Right atrium auricular region (tissue), 2 donors: ENCODE results near the gene WNK1. TPM values are rescaled to one million over a fixed set of nuclear protein-coding genes. Genes with fewer than 3 reads are reported as not detected.

Experiments
- DNase-seq: peaks from one replicate; pipeline ENCODE4 v3.0.0-alpha.2; 2019; ENCODE audit warnings: low spot score
- H3K27ac ChIP-seq, 2 donors: fragments of 200-600 bp; sonication (generic); 1 replicate in 1 of 2; 2 replicates in 1 of 2; pipeline ENCODE4 v1.5.1; 2016 to 2019
- H3K27me3 ChIP-seq, 2 donors: fragments of 200-600 bp; sonication (generic); one replicate each; pipeline versions ENCODE4 v1.5.1 to v1.6.0; 2017 to 2019
- H3K36me3 ChIP-seq: fragments of 200-600 bp; sonication (generic); one replicate; pipeline ENCODE4 v1.5.1; 2016
- H3K4me1 ChIP-seq, 2 donors: fragments of 200-600 bp; sonication (generic); one replicate each; pipeline versions ENCODE4 v1.5.1 to v1.6.0; 2017 to 2019
- H3K4me3 ChIP-seq, 2 donors: fragments of 200-600 bp; sonication (generic); 1 replicate in 1 of 2; 2 replicates in 1 of 2; pipeline ENCODE4 v1.5.1; 2017 to 2019; ENCODE audit warnings: mild to moderate bottlenecking in 1 of 2, moderate library complexity in 1 of 2
- H3K9me3 ChIP-seq, 2 donors: fragments of 200-600 bp; sonication (generic); one replicate each; pipeline ENCODE4 v1.5.1; 2019
- total RNA-seq, 2 donors: library from RNA; depleted of rRNA; stranded (reverse); fragments of >200 nt; gene quantifications; one replicate each; pipeline ENCODE4 v1.1.0, GENCODE V29; 2016
- TF ChIP-seq, protein P1 (sequence below), 2 donors: fragments of 200-600 bp; sonication (generic); IDR thresholded peaks; one replicate each; pipeline ENCODE4 v1.5.1; 2019; ENCODE audit warnings: antibody characterized with exemption in 2 of 2

Gene WNK1
- total RNA-seq, 2 donors from 2014 or later = 195 to 215 TPM

DNA sequence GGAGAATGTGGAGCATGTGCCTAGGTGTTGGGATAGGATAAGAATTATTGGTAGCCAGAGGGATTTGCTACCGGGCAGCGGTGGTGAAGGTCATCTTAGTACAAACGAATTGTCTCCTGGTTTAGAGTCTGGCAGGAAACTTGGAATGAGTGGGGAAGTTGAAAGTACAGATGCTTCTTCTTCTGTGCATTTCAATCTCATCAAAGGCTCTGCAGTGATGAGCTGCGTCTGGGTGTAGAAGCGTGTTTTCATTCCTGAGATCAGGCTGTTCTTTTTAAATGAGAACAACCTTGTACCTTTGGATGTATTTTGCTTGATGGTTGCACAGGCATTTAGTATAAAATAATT lies 2.1 kb downstream of the WNK1 start:
- no peaks in the 10 kb centered on the region for H3K9me3 ChIP-seq
- TF ChIP-seq, protein P1, sequence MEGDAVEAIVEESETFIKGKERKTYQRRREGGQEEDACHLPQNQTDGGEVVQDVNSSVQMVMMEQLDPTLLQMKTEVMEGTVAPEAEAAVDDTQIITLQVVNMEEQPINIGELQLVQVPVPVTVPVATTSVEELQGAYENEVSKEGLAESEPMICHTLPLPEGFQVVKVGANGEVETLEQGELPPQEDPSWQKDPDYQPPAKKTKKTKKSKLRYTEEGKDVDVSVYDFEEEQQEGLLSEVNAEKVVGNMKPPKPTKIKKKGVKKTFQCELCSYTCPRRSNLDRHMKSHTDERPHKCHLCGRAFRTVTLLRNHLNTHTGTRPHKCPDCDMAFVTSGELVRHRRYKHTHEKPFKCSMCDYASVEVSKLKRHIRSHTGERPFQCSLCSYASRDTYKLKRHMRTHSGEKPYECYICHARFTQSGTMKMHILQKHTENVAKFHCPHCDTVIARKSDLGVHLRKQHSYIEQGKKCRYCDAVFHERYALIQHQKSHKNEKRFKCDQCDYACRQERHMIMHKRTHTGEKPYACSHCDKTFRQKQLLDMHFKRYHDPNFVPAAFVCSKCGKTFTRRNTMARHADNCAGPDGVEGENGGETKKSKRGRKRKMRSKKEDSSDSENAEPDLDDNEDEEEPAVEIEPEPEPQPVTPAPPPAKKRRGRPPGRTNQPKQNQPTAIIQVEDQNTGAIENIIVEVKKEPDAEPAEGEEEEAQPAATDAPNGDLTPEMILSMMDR (IDR thresholded peaks at IDR 0.05) = no peak
- no peaks in the 10 kb centered on the region for H3K27me3 ChIP-seq
- peak overlapping the region; percentile 87 to 88 for H3K4me3 ChIP-seq
- peaks cover 0 to 18% of the 10 kb centered on the region in 2 donors for H3K4me1 ChIP-seq
- no peaks in the 10 kb centered on the region for H3K36me3 ChIP-seq
- peak overlapping the region; percentile 99 for H3K27ac ChIP-seq
- DNase-seq = no peak

DNA sequence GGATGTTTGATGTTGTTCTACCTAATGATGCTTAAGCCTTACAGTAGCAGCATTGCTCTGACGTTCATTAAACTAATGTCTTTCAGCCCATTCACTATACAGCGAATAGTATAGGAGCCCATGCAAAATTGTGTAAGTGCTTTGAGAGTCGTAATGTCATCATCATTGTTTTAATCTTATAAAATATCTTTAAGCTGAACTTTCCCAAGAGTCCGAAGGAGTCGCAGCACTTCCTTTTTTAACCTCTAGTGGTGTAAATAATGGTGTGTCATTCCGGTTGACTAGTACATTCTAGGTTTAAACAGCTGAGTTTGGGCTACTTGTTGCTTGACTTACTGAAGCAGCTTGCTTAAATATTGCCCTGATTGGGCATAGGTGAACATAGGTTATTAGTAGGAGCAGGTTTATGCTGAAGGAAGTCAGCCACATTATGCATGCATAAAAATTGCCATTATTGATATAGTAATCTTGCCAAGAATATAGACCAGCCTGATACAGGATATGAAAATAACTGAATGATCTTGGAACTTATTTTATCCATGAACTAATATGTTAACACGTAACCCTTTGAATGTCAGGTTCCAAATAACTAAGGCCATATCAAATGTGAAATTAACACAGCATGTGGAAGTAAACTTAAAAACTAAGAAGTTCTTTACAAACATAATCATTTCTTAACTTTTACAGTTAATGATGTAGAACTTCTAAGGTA lies 2.6 kb downstream of the WNK1 start:
- Histone ChIP-seq H3K36me3 (no peaks in the 10 kb centered on the region), H3K27ac (peak overlapping the region; percentile 99), H3K4me1 (peaks cover 0 to 16% of the 10 kb centered on the region in 2 donors), H3K9me3 (no peaks in the 10 kb centered on the region), H3K4me3 (peak overlapping the region; percentile 87 to 88), H3K27me3 (no peaks in the 10 kb centered on the region)
- TF ChIP-seq, protein P1 (IDR thresholded peaks at IDR 0.05) = peak in 1 of 2 donors; percentile 59
- DNase-seq = no peak

DNA sequence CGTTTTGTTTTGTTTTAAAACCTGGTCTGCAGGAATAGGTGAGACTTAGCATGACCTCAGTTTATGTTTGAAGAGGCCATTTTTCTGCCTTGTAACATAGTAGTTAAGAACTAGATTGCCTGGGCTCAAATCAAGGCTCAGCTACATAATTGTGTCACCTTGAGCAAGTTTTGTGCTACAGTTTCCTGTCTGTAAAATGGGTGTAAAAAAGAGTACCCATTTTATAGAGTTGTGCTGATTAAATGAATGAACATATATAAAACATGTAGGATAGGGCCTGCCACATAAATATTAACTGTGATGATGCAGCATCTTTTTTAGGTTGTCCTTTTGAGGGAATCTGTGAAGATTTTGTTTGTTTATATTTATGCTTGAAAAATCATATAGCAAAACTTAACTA lies 7.2 kb downstream of the WNK1 start:
- no peak overlapping the region for H3K4me3 ChIP-seq
- H3K4me1 ChIP-seq = no peaks in the 10 kb centered on the region
- no peak overlapping the region for H3K27ac ChIP-seq
- H3K27me3 ChIP-seq = no peaks in the 10 kb centered on the region
- H3K36me3 ChIP-seq = no peaks in the 10 kb centered on the region
- DNase-seq = no peak
- TF ChIP-seq, protein P1 (IDR thresholded peaks at IDR 0.05) = no peak
- no peaks in the 10 kb centered on the region for H3K9me3 ChIP-seq

DNA sequence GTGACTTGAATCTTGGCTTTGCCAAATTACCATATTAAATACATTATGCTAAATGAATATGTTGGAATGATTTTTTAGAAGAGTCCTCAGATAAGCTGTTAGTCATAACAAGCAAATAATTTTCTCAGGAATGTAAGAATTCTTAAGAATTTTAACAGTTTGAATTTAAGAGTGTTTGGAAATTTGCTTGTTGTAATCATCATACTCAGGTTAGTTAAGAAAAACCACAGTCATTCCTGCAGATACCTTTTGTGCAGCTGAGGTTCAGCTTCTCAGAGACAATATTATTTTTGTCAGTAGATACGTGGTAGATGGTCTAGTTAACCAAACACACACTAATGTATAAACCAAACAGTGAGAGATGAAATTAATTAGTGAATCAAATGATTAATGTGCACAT lies 8.9 kb downstream of the WNK1 start:
- no peak for DNase-seq
- Histone ChIP-seq H3K27me3 (no peaks in the 10 kb centered on the region), H3K4me3 (no peak overlapping the region), H3K27ac (no peak overlapping the region), H3K9me3 (no peaks in the 10 kb centered on the region), H3K4me1 (peaks cover 0 to 9% of the 10 kb centered on the region in 2 donors), H3K36me3 (no peaks in the 10 kb centered on the region)
- TF ChIP-seq, protein P1 (IDR thresholded peaks at IDR 0.05) = no peak

DNA sequence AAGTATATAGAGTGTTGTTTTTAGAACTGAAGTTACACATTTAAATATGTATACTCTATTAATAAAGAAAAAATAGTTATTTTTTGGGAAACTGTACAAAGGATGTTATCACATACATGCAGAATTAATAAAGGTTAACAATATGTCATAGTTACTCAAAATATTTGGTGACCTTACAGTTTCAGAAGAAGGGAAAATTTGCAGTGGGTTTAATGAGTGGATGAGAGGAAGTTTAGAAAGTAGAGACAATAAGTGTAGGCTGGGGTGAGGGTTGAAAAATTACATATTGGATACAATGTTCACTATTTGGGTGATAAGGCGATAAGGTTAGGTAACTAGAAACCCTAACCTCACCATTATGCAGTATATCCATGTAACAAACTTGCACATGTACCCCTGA lies 13.5 kb downstream of the WNK1 start:
- no peak for DNase-seq
- no peak overlapping the region for H3K4me3 ChIP-seq
- no peaks in the 10 kb centered on the region for H3K27me3 ChIP-seq
- H3K27ac ChIP-seq = no peak overlapping the region
- H3K36me3 ChIP-seq = no peaks in the 10 kb centered on the region
- peaks cover 0 to 52% of the 10 kb centered on the region in 2 donors for H3K4me1 ChIP-seq
- TF ChIP-seq, protein P1 (IDR thresholded peaks at IDR 0.05) = no peak
- no peaks in the 10 kb centered on the region for H3K9me3 ChIP-seq

DNA sequence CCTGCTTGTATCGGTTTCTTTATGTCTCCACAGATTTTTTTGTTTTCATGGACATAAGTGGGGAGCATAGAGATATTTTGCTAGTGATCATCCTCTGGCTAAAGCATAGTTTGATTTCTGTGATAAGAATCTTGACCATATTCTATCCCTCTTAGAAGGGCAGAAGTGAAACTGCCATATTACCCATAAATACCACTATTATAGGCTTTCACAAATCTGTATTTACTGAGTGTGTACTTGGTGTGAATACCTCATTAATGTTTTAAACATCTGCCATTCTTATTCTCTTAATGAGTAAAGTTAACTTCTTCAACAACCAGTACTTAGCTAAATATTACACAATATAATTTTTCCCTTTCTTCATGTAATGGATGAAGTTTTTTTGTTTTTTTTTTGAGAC lies 16.1 kb downstream of the WNK1 start:
- Histone ChIP-seq H3K27me3 (no peaks in the 10 kb centered on the region), H3K36me3 (no peaks in the 10 kb centered on the region), H3K4me3 (no peak overlapping the region), H3K27ac (no peak overlapping the region), H3K4me1 (peaks cover 0 to 76% of the 10 kb centered on the region in 2 donors), H3K9me3 (no peaks in the 10 kb centered on the region)
- TF ChIP-seq, protein P1 (IDR thresholded peaks at IDR 0.05) = no peak
- no peak for DNase-seq
